MM.1S (cell line): ENCODE measurements around the gene LRRC23.

ENCODE experiments used
- DNase-seq: peaks from one replicate; pipeline ENCODE4 v3.0.0-alpha.2; 2015
- H2AFZ ChIP-seq: fragments of 300-600 bp; sonication (generic); 2 replicates; pipeline ENCODE4 v1.6.0; 2016; ENCODE audit warnings: antibody characterized with exemption, low read length
- H3F3A ChIP-seq: fragments of 300-600 bp; sonication (generic); 2 replicates; pipeline ENCODE4 v1.6.1; 2016; ENCODE audit warnings: mild to moderate bottlenecking, antibody characterized with exemption, low read length, moderate library complexity, mixed read lengths; ENCODE audit not compliant: insufficient read depth
- H3K27ac ChIP-seq: fragments of 300-600 bp; sonication (generic); 2 replicates; pipeline ENCODE4 v1.5.1; 2016; ENCODE audit warnings: mild to moderate bottlenecking, low read length
- H3K27me3 ChIP-seq: fragments of 300-600 bp; sonication (generic); replicated peaks from 2 replicates; pipeline ENCODE4 v1.6.0; 2016; ENCODE audit warnings: low read length; ENCODE audit not compliant: insufficient read depth
- H3K36me3 ChIP-seq: fragments of 300-600 bp; sonication (generic); replicated peaks from 2 replicates; pipeline ENCODE4 v1.6.1; 2016; ENCODE audit warnings: mild to moderate bottlenecking, low read length, mixed read lengths; ENCODE audit not compliant: insufficient read depth
- H3K4me1 ChIP-seq: fragments of 300-600 bp; sonication (generic); 2 replicates; pipeline ENCODE4 v1.6.1; 2016; ENCODE audit warnings: low read length, mixed read lengths
- H3K4me2 ChIP-seq: fragments of 300-600 bp; sonication (generic); 2 replicates; pipeline ENCODE4 v1.6.0; 2016; ENCODE audit warnings: low read depth, low read length
- H3K4me3 ChIP-seq: fragments of 300-600 bp; sonication (generic); 2 replicates; pipeline ENCODE4 v1.5.1; 2016; ENCODE audit warnings: low read length, mixed read lengths
- H3K79me2 ChIP-seq: fragments of 300-600 bp; sonication (generic); 2 replicates; pipeline ENCODE4 v1.6.1; 2016; ENCODE audit warnings: mixed run types, low read length, mixed read lengths
- H3K9ac ChIP-seq: fragments of 300-600 bp; sonication (generic); 2 replicates; pipeline ENCODE4 v1.6.1; 2016; ENCODE audit warnings: low read length, mixed read lengths
- H3K9me2 ChIP-seq: fragments of 300-600 bp; sonication (generic); replicated peaks from 2 replicates; pipeline ENCODE4 v1.6.1; 2016; ENCODE audit warnings: mild to moderate bottlenecking, low read length, mixed read lengths; ENCODE audit not compliant: insufficient read depth
- H3K9me3 ChIP-seq: fragments of 300-600 bp; sonication (generic); replicated peaks from 2 replicates; pipeline ENCODE4 v1.6.1; 2016; ENCODE audit warnings: mild to moderate bottlenecking, low read length, mixed read lengths; ENCODE audit not compliant: insufficient read depth
- H4K20me1 ChIP-seq: fragments of 300-600 bp; sonication (generic); 2 replicates; pipeline ENCODE4 v1.6.1; 2016; ENCODE audit warnings: mild to moderate bottlenecking, low read length, moderate library complexity, mixed read lengths; ENCODE audit not compliant: insufficient read depth
- CTCF ChIP-seq: fragments of 300-600 bp; sonication (generic); IDR thresholded peaks from 2 replicates; pipeline ENCODE4 v1.5.1; 2016; ENCODE audit warnings: antibody characterized with exemption, low read length, mixed read lengths
- EZH2 ChIP-seq: fragments of 300-600 bp; sonication (generic); optimal IDR thresholded peaks from 2 replicates; pipeline ENCODE3; 2017; ENCODE audit warnings: low read depth, mild to moderate bottlenecking, antibody characterized with exemption, low read length, mixed read lengths
- EZH2phosphoT487 ChIP-seq: fragments of 300-600 bp; sonication (generic); IDR thresholded peaks from 2 replicates; pipeline ENCODE4 v1.6.1; 2018; ENCODE audit warnings: antibody characterized with exemption, low read length

The LRRC23 gene

GRCh38 chr12:6936194-6936635, 31.6 kb downstream of the LRRC23 start:
- H3K4me1 ChIP-seq = peaks cover 8% of the 10 kb centered on the region; the same call in 1 of the 2 replicates
- DNase-seq = no peak
- no peak overlapping the region for H3K4me3 ChIP-seq
- no peaks in the 10 kb centered on the region for H3K27me3 ChIP-seq
- H3K27ac ChIP-seq = peak overlapping the region; percentile 88; the same call in 1 of the 2 replicates
- H3K4me2 ChIP-seq = peak overlapping the region; percentile 76; the same call in 1 of the 2 replicates
- no peaks in the 10 kb centered on the region for H3K9me2 ChIP-seq
- peaks cover 38% of the 10 kb centered on the region for H3K79me2 ChIP-seq
- no peaks in the 10 kb centered on the region for H3K9me3 ChIP-seq
- H4K20me1 ChIP-seq = no peaks in the 10 kb centered on the region
- peaks cover 7% of the 10 kb centered on the region; the same call in 1 of the 2 replicates for H3F3A ChIP-seq
- no peaks in the 10 kb centered on the region for H3K36me3 ChIP-seq
- H3K9ac ChIP-seq = no peak overlapping the region
- TF ChIP-seq EZH2 = no peak
- TF ChIP-seq CTCF = no peak
- no peak for TF ChIP-seq EZH2phosphoT487
- H2AFZ ChIP-seq = no peak overlapping the region

GRCh38 chr12:6936636-6937480, 32.2 kb downstream of the LRRC23 start:
- Histone ChIP-seq H3K4me3 (peak overlapping the region; percentile 67), H2AFZ (no peak overlapping the region), H3K4me1 (peaks cover 8% of the 10 kb centered on the region; the same call in 1 of the 2 replicates), H3K27ac (peak overlapping the region; percentile 88; the same call in 1 of the 2 replicates), H3K36me3 (no peaks in the 10 kb centered on the region), H3K9me3 (no peaks in the 10 kb centered on the region), H3K9me2 (no peaks in the 10 kb centered on the region), H3K4me2 (peak overlapping the region; percentile 76), H3K27me3 (no peaks in the 10 kb centered on the region), H3K79me2 (peaks cover 37% of the 10 kb centered on the region), H4K20me1 (no peaks in the 10 kb centered on the region), H3K9ac (peak overlapping the region; percentile 95), H3F3A (peaks cover 7% of the 10 kb centered on the region; the same call in 1 of the 2 replicates)
- no peak for TF ChIP-seq CTCF
- no peak for TF ChIP-seq EZH2phosphoT487
- TF ChIP-seq EZH2 = no peak
- no peak for DNase-seq

GRCh38 chr12:6937481-6938352, 33.1 kb downstream of the LRRC23 start:
- Histone ChIP-seq H3K79me2 (peaks cover 29% of the 10 kb centered on the region), H3K4me3 (peak overlapping the region; percentile 67), H3K27ac (peak overlapping the region; percentile 88), H3K27me3 (no peaks in the 10 kb centered on the region), H4K20me1 (no peaks in the 10 kb centered on the region), H3K9ac (peak overlapping the region; percentile 95), H3F3A (peaks cover 8% of the 10 kb centered on the region; the same call in 1 of the 2 replicates), H3K9me3 (no peaks in the 10 kb centered on the region), H3K9me2 (no peaks in the 10 kb centered on the region), H3K4me2 (peak overlapping the region; percentile 76), H3K4me1 (peaks cover 8% of the 10 kb centered on the region; the same call in 1 of the 2 replicates), H2AFZ (peak overlapping the region; percentile 47; the same call in 1 of the 2 replicates), H3K36me3 (no peaks in the 10 kb centered on the region)
- peak; percentile 94 for TF ChIP-seq CTCF
- no peak for TF ChIP-seq EZH2phosphoT487
- peak; percentile 97 for DNase-seq
